GM23338 (cell line): Measurements from ENCODE around the gene PLPP2.

Source experiments
- CREB1 ChIP-seq: fragments of 250-450 bp; sonication (Bioruptor Pico); IDR thresholded peaks from 2 replicates; pipeline ENCODE4 v1.5.0; 2020; ENCODE audit warnings: low read depth, mild to moderate bottlenecking, moderate library complexity
- EZH2 ChIP-seq: fragments of 200-600 bp; sonication (generic); IDR thresholded peaks from one replicate; pipeline ENCODE4 v1.8.0; 2017; ENCODE audit warnings: antibody characterized with exemption, mild to moderate bottlenecking, low read depth; ENCODE audit not compliant: unreplicated experiment
- EZH2phosphoT487 ChIP-seq: fragments of 200-600 bp; sonication (generic); IDR thresholded peaks from one replicate; pipeline ENCODE4 v1.8.1; 2018; ENCODE audit warnings: antibody characterized with exemption; ENCODE audit not compliant: unreplicated experiment
- JUNB ChIP-seq: IDR thresholded peaks from one replicate; pipeline ENCODE4 v1.6.1; 2016; ENCODE audit warnings: antibody characterized with exemption; ENCODE audit not compliant: unreplicated experiment
- NANOG ChIP-seq: IDR thresholded peaks from 2 replicates; pipeline ENCODE4 v1.6.1; 2016; ENCODE audit warnings: antibody characterized with exemption, borderline replicate concordance
- POLR2AphosphoS5 ChIP-seq: IDR thresholded peaks from 2 replicates; pipeline ENCODE4 v1.6.1; 2016; ENCODE audit warnings: antibody characterized with exemption, low read depth
- STAT1 ChIP-seq: IDR thresholded peaks from one replicate; pipeline ENCODE4 v1.6.1; 2016; ENCODE audit warnings: antibody characterized with exemption; ENCODE audit not compliant: unreplicated experiment
- ZNF114 ChIP-seq: fragments of 250-450 bp; sonication (Bioruptor Pico); IDR thresholded peaks from 2 replicates; pipeline ENCODE4 v1.5.0; 2020; ENCODE audit warnings: mild to moderate bottlenecking, moderate library complexity
- ZNF331 ChIP-seq: fragments of 250-450 bp; sonication (Bioruptor Pico); IDR thresholded peaks from 2 replicates; pipeline ENCODE4 v1.5.0; 2020; ENCODE audit warnings: low read depth, mild to moderate bottlenecking, moderate library complexity
- TF ChIP-seq, protein P1 (sequence below), 2 experiments: fragments of 200-600 bp in 1 of 2; sonication (generic) in 1 of 2; conservative IDR thresholded peaks; 2 replicates each; pipeline versions ENCODE4 v1.5.1 to v1.6.1; 2016 to 2017; ENCODE audit warnings: antibody characterized with exemption in 2 of 2, low read depth in 2 of 2, mild to moderate bottlenecking in 2 of 2, moderate library complexity in 1 of 2
- TF ChIP-seq, protein P2 (sequence below): IDR thresholded peaks from one replicate; pipeline ENCODE4 v1.6.1; 2018; ENCODE audit warnings: antibody characterized with exemption; ENCODE audit not compliant: unreplicated experiment
- TF ChIP-seq, protein P3 (sequence below): IDR thresholded peaks from 2 replicates; pipeline ENCODE4 v1.6.1; 2016; ENCODE audit warnings: antibody characterized with exemption

DNA sequence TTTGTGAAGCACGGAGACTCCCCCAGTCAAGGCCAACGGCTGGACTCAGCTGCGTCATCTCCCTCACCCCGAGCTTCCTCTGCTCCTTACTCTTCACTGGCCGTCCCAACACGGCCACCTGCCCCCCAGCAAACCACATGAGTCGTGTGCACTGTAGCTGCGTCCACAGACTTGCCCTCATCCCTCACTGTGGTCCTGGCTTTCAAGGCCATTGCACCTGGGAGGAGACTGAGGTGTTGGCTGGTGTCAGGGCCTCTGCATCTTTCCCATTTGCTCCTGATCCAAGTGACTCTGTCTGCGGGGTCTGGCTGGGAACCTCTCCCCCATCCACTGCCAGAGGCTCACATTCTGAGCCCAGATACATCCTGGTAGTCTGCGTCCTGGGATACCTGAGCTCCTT, 11.5 kb downstream of the PLPP2 start:
- no peak for TF ChIP-seq EZH2
- TF ChIP-seq, protein P1, sequence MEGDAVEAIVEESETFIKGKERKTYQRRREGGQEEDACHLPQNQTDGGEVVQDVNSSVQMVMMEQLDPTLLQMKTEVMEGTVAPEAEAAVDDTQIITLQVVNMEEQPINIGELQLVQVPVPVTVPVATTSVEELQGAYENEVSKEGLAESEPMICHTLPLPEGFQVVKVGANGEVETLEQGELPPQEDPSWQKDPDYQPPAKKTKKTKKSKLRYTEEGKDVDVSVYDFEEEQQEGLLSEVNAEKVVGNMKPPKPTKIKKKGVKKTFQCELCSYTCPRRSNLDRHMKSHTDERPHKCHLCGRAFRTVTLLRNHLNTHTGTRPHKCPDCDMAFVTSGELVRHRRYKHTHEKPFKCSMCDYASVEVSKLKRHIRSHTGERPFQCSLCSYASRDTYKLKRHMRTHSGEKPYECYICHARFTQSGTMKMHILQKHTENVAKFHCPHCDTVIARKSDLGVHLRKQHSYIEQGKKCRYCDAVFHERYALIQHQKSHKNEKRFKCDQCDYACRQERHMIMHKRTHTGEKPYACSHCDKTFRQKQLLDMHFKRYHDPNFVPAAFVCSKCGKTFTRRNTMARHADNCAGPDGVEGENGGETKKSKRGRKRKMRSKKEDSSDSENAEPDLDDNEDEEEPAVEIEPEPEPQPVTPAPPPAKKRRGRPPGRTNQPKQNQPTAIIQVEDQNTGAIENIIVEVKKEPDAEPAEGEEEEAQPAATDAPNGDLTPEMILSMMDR (conservative IDR thresholded peaks at IDR 0.05; ENCODE audit: low read depth in 2 of 2): no peak
- no peak for TF ChIP-seq POLR2AphosphoS5
- TF ChIP-seq, protein P2, sequence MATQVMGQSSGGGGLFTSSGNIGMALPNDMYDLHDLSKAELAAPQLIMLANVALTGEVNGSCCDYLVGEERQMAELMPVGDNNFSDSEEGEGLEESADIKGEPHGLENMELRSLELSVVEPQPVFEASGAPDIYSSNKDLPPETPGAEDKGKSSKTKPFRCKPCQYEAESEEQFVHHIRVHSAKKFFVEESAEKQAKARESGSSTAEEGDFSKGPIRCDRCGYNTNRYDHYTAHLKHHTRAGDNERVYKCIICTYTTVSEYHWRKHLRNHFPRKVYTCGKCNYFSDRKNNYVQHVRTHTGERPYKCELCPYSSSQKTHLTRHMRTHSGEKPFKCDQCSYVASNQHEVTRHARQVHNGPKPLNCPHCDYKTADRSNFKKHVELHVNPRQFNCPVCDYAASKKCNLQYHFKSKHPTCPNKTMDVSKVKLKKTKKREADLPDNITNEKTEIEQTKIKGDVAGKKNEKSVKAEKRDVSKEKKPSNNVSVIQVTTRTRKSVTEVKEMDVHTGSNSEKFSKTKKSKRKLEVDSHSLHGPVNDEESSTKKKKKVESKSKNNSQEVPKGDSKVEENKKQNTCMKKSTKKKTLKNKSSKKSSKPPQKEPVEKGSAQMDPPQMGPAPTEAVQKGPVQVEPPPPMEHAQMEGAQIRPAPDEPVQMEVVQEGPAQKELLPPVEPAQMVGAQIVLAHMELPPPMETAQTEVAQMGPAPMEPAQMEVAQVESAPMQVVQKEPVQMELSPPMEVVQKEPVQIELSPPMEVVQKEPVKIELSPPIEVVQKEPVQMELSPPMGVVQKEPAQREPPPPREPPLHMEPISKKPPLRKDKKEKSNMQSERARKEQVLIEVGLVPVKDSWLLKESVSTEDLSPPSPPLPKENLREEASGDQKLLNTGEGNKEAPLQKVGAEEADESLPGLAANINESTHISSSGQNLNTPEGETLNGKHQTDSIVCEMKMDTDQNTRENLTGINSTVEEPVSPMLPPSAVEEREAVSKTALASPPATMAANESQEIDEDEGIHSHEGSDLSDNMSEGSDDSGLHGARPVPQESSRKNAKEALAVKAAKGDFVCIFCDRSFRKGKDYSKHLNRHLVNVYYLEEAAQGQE: no peak
- TF ChIP-seq CREB1 (CRISPR knock-in tag): no peak
- TF ChIP-seq EZH2phosphoT487: no peak
- no peak for TF ChIP-seq JUNB
- TF ChIP-seq, protein P3, sequence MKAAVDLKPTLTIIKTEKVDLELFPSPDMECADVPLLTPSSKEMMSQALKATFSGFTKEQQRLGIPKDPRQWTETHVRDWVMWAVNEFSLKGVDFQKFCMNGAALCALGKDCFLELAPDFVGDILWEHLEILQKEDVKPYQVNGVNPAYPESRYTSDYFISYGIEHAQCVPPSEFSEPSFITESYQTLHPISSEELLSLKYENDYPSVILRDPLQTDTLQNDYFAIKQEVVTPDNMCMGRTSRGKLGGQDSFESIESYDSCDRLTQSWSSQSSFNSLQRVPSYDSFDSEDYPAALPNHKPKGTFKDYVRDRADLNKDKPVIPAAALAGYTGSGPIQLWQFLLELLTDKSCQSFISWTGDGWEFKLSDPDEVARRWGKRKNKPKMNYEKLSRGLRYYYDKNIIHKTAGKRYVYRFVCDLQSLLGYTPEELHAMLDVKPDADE: no peak
- TF ChIP-seq NANOG: no peak
- no peak for TF ChIP-seq ZNF114 (CRISPR knock-in tag)
- no peak for TF ChIP-seq ZNF331 (CRISPR knock-in tag)
- TF ChIP-seq STAT1: no peak
